Measurements from ENCODE around the gene MTO1.

DNA sequence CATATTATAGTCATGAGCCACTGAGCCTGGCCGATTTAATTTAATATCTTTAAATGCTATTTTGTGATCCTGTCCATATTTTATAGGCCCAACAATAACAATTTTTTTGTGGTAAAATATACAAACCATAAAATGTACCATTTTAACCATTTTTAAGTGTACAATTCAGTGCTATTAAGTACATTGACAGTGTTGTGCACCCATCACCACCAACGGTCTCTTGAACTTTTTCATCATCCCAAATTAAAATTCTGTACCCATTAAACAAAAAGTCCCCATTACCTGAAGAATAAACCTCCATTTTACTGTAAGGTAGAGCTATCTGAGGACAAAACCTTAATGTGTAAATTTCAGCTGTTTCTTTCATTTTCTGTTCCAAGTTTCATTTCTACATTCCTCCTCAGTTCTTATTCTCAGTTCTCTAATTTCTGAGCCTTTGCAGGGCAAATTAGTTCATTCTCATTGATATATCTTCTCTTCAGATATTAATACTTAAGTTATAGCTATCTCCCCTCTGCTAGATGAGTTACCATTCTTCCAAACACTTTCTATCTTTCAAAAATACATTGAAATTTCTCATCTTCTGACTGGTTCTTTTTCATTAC is 10.3 kb downstream of the MTO1 start:
- TF ChIP-seq POLR2A (IDR thresholded peaks at IDR 0.05) = no peak
- TF ChIP-seq, protein P1, sequence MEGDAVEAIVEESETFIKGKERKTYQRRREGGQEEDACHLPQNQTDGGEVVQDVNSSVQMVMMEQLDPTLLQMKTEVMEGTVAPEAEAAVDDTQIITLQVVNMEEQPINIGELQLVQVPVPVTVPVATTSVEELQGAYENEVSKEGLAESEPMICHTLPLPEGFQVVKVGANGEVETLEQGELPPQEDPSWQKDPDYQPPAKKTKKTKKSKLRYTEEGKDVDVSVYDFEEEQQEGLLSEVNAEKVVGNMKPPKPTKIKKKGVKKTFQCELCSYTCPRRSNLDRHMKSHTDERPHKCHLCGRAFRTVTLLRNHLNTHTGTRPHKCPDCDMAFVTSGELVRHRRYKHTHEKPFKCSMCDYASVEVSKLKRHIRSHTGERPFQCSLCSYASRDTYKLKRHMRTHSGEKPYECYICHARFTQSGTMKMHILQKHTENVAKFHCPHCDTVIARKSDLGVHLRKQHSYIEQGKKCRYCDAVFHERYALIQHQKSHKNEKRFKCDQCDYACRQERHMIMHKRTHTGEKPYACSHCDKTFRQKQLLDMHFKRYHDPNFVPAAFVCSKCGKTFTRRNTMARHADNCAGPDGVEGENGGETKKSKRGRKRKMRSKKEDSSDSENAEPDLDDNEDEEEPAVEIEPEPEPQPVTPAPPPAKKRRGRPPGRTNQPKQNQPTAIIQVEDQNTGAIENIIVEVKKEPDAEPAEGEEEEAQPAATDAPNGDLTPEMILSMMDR (IDR thresholded peaks at IDR 0.05) = no peak
- no peak for TF ChIP-seq EP300 (IDR thresholded peaks at IDR 0.05)
